ENCODE results near the gene TARS2. TPM values are rescaled to one million over a fixed set of nuclear protein-coding genes. Genes with fewer than 3 reads are reported as not detected.

The TARS2 gene
- total RNA-seq, 2 experiments from 2014 or later, result 42.0 to 55.3 TPM

DNA sequence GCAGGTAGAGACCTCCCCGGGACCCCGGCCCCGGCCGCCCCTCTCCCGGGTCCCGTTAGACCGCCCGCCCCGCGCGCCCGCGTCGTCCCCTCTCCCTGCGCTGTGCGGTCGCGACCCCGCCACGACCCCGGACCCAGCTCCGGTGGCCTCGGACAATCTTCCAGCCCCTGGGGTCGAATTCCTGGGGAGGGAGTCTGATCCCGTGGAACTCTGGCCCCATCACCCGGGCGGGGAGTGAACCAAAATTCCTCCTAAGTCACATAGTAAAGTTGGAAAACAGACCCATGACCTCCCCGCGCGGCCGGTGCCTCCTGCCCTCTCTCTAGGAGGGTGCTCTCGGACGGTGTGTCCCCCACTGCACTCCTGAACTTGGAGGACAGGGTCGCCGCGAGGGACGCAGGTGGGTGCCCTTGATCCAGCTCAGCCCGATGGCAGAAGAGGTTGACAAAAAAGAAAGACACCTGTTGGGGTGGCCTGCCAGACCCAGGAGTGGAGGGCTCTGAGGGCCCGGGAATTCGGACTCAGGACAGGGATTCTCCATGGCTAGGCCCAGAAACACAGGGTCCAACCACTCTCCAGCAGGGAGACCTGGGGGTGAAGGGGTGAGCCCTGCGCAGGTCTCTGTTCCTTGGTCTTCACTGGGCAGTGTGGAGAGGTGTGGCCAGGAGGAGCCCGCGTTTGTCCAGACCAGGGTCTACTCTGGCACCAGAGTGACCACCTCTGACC, 62.4 kb downstream of the TARS2 start:
- H3K9me3 ChIP-seq (ENCODE audit: low read length), result no peaks in the 10 kb centered on the region
- POLR2A ChIA-PET, result interaction anchor here (1.2 kb wide), 1 partner anchor 11 kb away, joined by 3 read pairs; no protein-coding TSS in a partner anchor
- H3K4me1 ChIP-seq (ENCODE audit: insufficient read depth, low read length, poor library complexity, severe bottlenecking), result peaks cover 9% of the 10 kb centered on the region
- no peaks in the 10 kb centered on the region for H4K20me1 ChIP-seq (ENCODE audit: insufficient read depth, low read length)
- H3K9me2 ChIP-seq (ENCODE audit: insufficient read depth, low read length), result no peaks in the 10 kb centered on the region
- no peaks in the 10 kb centered on the region for H3K36me3 ChIP-seq (ENCODE audit: insufficient read depth, low read length)
- BruUV-seq (replicated peaks), result no TSS peak
- CTCF ChIA-PET (ENCODE audit: unreplicated experiment), result no interaction called here
- TF ChIP-seq, protein P1, sequence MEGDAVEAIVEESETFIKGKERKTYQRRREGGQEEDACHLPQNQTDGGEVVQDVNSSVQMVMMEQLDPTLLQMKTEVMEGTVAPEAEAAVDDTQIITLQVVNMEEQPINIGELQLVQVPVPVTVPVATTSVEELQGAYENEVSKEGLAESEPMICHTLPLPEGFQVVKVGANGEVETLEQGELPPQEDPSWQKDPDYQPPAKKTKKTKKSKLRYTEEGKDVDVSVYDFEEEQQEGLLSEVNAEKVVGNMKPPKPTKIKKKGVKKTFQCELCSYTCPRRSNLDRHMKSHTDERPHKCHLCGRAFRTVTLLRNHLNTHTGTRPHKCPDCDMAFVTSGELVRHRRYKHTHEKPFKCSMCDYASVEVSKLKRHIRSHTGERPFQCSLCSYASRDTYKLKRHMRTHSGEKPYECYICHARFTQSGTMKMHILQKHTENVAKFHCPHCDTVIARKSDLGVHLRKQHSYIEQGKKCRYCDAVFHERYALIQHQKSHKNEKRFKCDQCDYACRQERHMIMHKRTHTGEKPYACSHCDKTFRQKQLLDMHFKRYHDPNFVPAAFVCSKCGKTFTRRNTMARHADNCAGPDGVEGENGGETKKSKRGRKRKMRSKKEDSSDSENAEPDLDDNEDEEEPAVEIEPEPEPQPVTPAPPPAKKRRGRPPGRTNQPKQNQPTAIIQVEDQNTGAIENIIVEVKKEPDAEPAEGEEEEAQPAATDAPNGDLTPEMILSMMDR (conservative IDR thresholded peaks at IDR 0.05; ENCODE audit: low read length), result no peak
- TF ChIP-seq EZH2phosphoT487 (IDR thresholded peaks at IDR 0.05; ENCODE audit: borderline replicate concordance, low read depth, low read length), result no peak
- peak overlapping the region; percentile 35; the same call in 1 of the 2 replicates for H3K4me2 ChIP-seq (ENCODE audit: low read length)
- no peak overlapping the region for H3K27ac ChIP-seq (ENCODE audit: low read depth, low read length, poor library complexity, severe bottlenecking)
- DNase-seq (ENCODE audit: low spot score), result no peak
- H2AFZ ChIP-seq (ENCODE audit: low read length), result no peak overlapping the region
- H3K79me2 ChIP-seq (ENCODE audit: insufficient read depth, low read depth, low read length), result no peaks in the 10 kb centered on the region
- no peak overlapping the region for H3K4me3 ChIP-seq (ENCODE audit: low read depth, low read length, poor library complexity, severe bottlenecking)
- intact Hi-C loops (cut with micrococcal nuclease; ENCODE audit: unreplicated experiment), result no loop called here

DNA sequence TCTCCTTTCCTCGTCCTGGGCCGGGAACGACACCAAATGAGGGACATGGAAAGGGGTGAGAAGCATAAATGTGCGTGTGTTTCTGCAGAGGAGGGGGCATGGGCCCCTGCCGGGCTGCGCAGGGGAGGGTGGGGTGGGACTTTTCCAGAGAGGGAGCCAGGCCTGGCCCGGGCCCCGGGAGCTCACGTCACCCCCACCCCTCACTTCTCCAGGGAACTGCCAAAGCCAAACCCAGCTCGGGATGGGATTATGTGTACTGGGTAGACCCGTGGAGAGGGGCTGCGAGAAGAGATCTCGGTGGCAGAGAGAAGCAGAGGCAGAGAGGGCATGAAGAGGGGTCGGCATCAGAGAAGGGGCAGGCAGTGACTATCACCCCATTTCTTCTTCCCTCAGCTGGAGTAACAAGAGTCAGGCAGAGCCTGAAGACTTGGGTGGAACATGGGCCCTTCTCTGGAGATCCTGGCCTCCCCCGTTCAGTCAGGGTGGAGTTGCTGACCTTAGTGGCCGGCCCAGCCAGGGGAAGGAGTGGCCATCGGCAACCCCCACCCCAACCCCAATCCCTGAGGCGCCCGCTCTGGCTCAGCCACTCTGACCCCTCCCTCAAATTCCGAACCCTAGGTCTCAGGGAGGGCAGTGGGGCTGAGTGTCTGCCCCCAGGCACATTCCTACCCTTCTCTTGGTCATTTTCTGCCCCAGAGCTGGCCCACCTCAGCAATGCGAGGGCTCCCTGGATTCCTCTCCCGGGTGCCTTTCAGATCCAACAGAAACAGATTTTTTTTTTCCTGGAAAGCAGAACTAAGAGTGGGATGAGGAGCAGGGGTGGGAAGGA, 63.2 kb downstream of the TARS2 start:
- no peak overlapping the region for H2AFZ ChIP-seq (ENCODE audit: low read length)
- CTCF ChIA-PET (ENCODE audit: unreplicated experiment), result no interaction called here
- H3K4me2 ChIP-seq (ENCODE audit: low read length), result no peak overlapping the region
- H3K79me2 ChIP-seq (ENCODE audit: insufficient read depth, low read depth, low read length), result no peaks in the 10 kb centered on the region
- no peak overlapping the region for H3K4me3 ChIP-seq (ENCODE audit: low read depth, low read length, poor library complexity, severe bottlenecking)
- H3K9me2 ChIP-seq (ENCODE audit: insufficient read depth, low read length), result no peaks in the 10 kb centered on the region
- no peak overlapping the region for H3K27ac ChIP-seq (ENCODE audit: low read depth, low read length, poor library complexity, severe bottlenecking)
- POLR2A ChIA-PET, result interaction anchor here (0.6 to 1.2 kb wide), 2 partner anchors 10 to 665 kb away, joined by 3 read pairs; no protein-coding TSS in a partner anchor
- intact Hi-C loops (cut with micrococcal nuclease; ENCODE audit: unreplicated experiment), result no loop called here
- no peaks in the 10 kb centered on the region for H4K20me1 ChIP-seq (ENCODE audit: insufficient read depth, low read length)
- TF ChIP-seq EZH2phosphoT487 (IDR thresholded peaks at IDR 0.05; ENCODE audit: borderline replicate concordance, low read depth, low read length), result no peak
- TF ChIP-seq, protein P1 (conservative IDR thresholded peaks at IDR 0.05; ENCODE audit: low read length), result no peak
- no TSS peak for BruUV-seq (replicated peaks)
- H3K4me1 ChIP-seq (ENCODE audit: insufficient read depth, low read length, poor library complexity, severe bottlenecking), result peaks cover 9% of the 10 kb centered on the region
- H3K9me3 ChIP-seq (ENCODE audit: low read length), result no peaks in the 10 kb centered on the region
- no peaks in the 10 kb centered on the region for H3K36me3 ChIP-seq (ENCODE audit: insufficient read depth, low read length)
- no peak for DNase-seq (ENCODE audit: low spot score)
